ENCODE measurements around the gene CACNA1S.

DNA sequence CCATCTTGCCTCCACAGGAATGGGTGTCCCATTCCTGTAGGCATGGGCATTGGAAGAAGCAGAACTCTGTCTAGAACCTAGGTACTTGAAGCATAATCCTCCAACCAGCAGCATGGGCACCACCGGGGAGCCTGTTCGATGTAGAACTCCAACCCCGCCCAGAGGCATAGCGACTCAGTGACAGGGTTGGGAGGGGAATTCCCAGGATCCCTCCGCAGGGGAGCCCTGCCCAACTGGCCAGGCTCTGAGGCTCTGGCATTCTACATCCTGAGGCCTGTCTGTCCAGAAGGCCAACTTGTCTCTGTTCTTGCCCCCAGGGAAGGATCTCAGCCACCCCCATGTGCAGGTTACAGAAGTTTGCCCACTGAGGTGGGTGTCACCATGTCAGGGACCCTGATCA, 38.2 kb downstream of the CACNA1S start:
- no peak for TF ChIP-seq CTCF (IDR thresholded peaks at IDR 0.05; ENCODE audit: insufficient read depth, low read length, poor library complexity, severe bottlenecking)
- no peak for TF ChIP-seq EZH2phosphoT487 (conservative IDR thresholded peaks at IDR 0.05; ENCODE audit: low read length)
